NCI-H146 (cell line): ENCODE data around the gene BAK1.
A peak's percentile ranks its signal among the peaks of the same experiment; 100 is the strongest.
"Not testable (repeated sequence)": the region's sequence is repeated elsewhere in the genome, so short reads cannot be mapped to it uniquely, and the experiment has no call there.

ENCODE experiments used
- DNase-seq: peaks from one replicate; lab custom pipeline; 2025; lab: John Stamatoyannopoulos, UW

The BAK1 gene

DNA sequence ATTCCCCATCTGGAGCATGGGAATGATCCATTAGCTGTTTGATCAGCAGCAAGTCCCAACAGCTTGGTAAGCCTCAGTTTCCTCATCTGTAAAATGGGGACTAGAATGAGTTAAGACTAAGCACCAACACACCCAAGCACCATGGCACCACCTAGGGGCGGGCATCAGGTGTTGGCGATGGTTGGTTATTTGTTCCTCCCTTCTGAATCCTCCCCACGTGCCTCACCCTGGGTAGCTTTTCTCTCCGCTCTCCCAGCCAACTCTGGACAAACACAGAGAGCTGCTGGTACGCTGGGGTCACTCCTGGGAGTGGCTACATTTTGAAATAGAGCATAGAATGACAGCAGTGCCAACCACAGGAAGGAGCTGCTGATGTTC lies 27.7 kb upstream of the BAK1 start:
- DNase-seq = no peak

DNA sequence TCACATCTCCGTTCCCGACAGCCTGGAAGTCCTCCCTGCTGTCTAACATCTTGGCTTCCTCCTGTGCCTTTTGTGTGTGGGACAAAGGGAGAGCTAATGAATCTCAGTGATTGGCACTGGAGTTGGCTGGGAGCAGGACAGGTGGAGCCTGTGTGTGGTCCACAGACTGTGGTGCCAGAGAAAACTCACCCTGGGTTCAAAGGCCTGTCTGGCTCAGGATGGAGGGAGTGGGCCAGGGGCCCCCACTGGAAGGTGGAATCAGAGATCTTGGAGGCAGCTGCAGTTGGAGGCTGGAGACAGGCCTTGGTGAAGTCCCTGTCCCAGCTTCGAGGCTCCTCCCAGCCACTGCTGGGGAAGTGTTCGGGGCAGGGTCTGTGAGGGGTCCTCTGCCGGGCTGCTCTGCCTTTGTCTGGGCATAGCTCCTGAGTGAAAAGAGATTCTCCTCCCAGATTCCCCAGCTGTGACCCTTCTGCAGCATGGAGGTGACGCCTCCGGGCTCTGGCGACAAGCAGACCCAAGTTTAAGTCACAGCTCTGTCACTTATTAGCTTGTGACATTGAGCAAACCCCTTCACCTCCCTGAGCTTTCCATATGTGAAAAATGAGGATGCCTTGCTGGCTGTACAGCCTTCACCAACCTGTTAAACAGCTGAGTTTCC lies 27.2 kb upstream of the BAK1 start:
- peak; percentile 59 for DNase-seq

DNA sequence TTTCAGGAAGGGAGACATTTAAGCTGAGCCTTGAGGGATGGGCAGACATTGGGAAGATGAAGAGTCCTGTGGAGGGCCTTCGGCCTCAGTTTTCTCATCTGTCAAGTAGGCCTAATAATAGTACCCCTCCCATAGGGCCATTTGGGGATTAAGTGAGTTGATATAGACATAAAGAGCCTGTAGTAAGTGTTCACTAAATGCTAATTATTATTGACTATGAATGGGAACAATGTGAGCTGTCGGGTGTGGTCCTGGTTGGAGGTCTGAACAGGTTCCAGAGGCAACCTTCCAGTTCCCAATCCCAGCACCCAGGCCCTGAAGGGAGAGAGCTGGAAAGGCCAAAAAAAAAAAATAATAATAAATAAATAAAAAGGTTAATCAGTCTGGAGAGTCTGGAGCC lies 26.6 kb upstream of the BAK1 start:
- no peak for DNase-seq

GRCh38 chr6:33604941-33605854 lies 25.1 kb upstream of the BAK1 start:
- DNase-seq = no peak

GRCh38 chr6:33602180-33602579 lies 22.1 kb upstream of the BAK1 start:
- DNase-seq = no peak

GRCh38 chr6:33600761-33601160 lies 20.7 kb upstream of the BAK1 start:
- no peak for DNase-seq

GRCh38 chr6:33599413-33599938 lies 19.4 kb upstream of the BAK1 start:
- no peak for DNase-seq

GRCh38 chr6:33597551-33598322 lies 17.7 kb upstream of the BAK1 start:
- no peak for DNase-seq

DNA sequence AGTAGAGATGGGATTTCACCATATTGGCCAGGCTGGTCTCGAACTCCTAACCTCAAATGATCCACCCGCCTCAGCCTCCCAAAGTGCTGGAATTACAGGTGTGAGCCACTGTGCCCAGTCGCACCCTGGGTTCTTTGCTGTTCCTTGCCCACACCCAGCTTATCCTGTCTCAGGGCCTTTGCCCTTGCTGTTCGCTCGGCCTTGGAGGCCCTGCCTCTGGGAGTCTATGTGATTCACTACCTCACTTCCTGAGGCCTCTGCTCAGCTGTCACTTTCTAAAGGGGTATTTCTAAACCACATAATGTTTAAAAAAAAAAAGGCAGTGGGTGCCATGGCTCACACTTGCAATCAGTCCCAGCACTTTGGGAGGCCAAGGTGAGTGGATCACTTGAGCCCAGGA lies 16.8 kb upstream of the BAK1 start:
- DNase-seq = not testable (repeated sequence)

DNA sequence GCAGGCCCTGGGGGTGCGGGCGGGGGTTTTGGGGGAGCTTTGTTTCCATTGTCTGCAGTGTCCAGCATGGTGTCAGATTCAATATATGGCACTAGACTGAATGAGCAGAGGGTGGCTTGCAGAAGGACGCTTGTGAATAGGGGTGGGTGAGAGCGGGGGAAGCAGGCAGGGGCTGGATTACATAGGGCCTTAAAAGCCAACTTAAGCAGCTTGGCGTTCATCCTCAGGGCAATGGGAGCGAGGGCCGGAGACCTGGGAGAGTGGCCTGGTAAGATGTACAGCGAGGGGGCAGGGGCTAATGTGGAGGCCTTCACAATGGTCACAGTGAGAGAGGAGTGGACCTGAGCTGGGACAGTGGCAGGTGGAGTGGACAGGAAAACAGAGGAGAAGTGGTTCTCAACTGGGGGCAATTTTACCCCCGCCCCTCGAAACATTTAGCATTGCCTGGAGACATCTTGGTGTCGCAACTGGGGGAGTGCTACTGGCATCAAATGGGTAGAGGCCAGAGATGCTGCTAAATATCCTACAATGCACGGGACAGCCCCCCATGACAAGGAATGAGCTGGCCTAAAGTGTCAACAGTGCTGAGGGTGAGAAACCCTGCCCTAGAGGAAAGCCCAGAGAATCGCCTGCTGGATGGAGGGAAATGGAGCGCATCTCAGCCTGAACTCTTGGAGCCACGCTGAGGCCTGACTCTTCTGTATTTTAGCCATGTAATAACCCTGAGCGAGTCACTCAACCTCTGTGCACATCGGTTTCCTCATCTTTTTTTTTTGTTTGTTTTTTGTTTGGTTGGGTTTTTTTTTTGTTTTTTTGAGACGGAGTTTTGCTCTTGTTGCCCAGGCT lies 15.1 kb upstream of the BAK1 start:
- peak; percentile 49 for DNase-seq

DNA sequence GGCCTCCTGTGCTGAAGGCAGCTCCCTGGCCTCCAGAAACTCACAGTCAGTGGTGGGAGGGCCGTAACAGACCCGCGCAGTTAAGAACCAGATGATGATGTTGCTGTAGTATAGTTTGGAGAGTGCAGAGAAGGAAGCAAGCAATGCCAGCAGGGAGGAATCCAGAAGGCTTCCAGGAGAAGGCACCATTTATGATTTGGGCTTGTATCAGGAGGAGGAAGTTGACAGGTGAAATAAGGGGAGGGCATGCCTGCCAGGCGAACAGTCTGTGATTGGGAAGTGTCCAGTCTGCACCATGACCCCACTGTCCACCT lies 13.3 kb upstream of the BAK1 start:
- no peak for DNase-seq

DNA sequence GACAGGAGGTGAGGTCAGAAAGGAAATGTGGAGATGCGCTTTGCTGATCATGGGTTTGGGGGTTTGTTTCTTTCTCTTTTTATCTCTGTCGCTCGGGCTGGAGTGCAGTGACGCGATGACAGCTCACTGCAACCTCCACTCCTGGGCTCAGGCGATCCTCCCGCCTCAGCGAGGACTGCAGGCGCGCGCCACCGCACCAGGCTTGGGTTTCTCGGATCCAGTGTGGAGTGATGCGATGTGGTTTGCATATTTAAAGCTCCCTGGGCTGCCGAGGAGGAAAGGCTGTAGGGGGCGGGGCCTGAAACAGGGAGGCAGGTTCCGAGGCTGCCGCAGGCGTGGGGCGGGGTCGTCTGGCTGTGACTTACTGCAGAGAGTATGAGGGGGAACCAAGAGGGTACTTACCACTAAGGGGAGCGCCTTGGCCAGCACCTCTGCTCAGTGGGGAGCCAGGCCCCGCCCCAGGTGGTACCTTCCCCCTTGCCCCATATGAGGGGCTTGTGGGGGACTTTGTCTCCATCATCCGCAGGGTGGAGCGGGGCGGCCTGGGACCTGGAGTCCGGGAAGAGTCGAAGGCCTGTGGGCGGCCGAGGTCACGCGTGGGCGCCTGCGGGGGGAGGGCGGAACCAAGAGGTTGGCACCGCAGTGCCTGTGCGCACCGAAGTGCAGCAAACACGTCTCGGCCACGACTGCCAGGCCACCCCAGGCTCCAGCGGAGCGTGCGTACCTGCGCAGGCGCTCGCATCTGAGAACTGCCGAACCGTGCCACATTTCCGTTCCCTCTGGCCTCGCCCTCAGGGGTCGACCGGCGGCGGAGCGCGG lies 12.7 kb upstream of the BAK1 start:
- DNase-seq = no peak

GRCh38 chr6:33592280-33592594 lies 12.2 kb upstream of the BAK1 start:
- DNase-seq = no peak

DNA sequence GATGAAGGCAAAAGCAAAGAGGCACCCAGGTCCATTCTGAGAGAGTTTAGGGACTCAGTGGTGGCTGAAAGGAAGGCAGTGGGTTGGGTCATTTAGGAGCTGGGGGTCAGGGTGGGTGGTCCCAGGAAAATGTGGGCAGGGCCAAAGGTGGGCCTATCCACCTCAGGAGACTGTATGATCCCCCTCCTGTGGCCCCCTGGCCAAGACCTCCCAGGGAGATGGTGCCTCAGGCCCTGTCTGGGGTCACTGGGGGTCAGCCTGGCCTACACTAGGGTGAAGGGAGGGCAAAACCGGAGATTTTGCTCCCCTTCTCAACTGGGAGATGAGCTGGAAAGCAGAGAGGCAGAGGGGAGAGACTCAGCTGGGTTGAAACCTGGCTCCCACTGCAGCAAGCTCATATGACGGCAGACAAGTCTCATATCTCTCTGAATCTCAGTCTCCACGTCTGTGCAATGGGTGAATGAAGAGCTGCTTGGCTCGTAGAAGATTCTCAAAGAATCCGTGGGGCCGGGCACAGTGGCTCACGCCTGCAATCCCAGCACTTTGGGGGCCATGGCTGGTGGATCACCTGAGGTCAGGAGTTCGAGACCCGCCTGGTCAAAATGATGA lies 11.5 kb upstream of the BAK1 start:
- DNase-seq = no peak

DNA sequence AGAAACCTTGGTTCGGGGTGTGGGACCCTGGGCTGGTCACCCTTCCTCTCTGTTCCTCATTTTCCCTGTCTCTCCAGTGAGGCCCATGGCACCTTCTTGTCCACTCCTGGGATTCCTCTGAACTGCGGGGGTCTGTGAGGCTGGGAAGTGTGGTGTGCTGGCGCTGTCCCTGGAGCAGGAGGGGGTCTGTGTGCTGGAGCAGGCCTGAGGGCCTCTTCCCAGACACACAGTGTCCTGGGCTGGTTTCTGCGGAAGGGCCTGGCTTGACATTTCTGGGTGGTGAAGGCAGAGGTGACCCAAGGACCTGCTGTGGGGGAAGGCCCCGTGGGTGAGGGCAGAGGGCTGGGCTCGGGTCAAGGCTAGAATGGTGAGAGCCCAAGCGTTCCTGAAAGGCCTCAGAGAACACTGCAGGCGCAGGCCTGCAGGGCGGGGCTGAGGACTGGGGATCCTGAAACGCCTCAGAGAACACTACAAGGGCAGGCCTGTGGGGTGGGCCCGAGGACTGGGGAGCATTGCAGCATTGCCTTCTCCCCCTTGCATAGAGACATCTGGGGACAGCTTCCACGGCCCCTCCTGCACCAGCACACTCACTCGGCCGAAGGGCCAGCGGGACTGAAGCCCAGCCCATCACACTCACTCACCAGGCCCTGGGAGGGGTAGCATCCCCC lies 10.6 kb upstream of the BAK1 start:
- no peak for DNase-seq

DNA sequence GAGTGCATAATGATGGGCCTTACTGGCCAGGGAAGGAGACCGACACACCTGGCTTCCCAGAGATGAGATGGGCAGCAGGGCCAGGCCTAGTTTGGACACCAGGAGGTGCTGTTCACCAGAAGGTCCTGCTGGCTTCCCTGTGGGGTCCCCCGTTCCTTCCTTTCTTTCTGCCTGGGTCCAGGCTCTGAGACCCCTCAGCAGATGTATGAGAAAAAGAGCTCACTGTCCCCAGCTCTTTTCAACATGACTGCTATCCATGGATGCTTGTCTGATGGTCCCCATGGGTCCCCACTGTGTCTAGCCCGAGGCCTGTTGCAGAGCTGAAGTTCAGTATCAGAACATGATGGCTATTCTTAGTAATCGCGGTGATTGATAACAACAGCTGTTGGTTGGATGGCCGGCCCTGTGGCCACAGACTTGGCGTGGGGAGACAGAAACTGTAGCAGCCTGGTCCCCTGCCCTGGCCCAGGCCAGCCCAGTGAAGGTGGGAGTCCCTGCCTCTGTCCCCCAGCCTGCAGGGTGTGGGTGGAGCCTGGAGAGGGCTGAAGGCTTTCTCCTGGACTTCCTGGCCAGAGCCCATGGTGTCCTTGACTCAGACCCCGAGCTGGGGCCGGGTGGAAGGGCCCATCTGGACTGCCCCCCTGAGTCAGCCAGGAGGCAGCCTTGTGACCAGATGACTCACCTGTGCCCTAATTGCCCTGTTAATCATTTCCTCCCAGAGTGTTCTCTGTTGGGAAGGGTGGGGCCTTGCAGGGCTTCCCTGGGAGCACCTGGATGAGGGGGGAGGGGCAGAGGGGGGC lies 9.9 kb upstream of the BAK1 start:
- DNase-seq = peak; percentile 76

GRCh38 chr6:33589392-33589730 lies 9.3 kb upstream of the BAK1 start:
- DNase-seq = no peak

DNA sequence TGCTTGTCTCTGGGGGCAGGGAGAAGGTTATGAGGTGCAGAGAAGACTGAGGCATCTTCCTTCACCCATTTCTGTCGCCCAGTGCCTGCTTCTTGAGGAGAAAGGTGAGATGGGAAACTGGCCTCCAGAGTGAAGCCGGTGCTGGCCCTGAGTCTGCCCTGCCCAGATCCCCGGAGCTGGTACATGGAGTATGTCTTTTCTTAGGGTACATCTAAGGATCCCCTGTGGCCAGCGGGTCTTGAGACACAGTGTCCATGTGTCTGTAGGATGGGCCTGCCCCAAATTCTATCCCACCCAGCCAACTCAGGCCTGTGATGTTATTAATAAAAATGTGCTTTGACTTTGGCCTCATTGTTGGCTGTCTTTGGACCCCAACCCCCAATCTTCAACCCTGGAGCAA lies 8.8 kb upstream of the BAK1 start:
- DNase-seq = no peak

- no peak for DNase-seq
Observed at GRCh38 chr6:33587529-33587928, 7.5 kb upstream of the BAK1 start.
